HFF-Myc (cell line): ENCODE results near the gene SPOCD1.
"Not testable (repeated sequence)": the region's sequence is repeated elsewhere in the genome, so short reads cannot be mapped to it uniquely, and the experiment has no call there.

Experiments used
- DNase-seq: peaks from one replicate; pipeline ENCODE4 v3.0.0-alpha.2; 2011; ENCODE audit warnings: low read depth; ENCODE audit errors: extremely low read depth
- H3K4me3 ChIP-seq: replicated peaks from 2 replicates; pipeline ENCODE4 v1.5.1; 2011; ENCODE audit warnings: low read depth, mild to moderate bottlenecking, control low read depth, low read length
- CTCF ChIP-seq: IDR thresholded peaks from 2 replicates; pipeline ENCODE4 v1.5.1; 2012; ENCODE audit warnings: mild to moderate bottlenecking, low read depth, low read length, control low read depth; ENCODE audit errors: missing control alignments

SPOCD1 gene

GRCh38 chr1:31818206-31818605 is 2.4 kb upstream of the SPOCD1 start:
- no peak for TF ChIP-seq CTCF
- H3K4me3 ChIP-seq = no peak overlapping the region
- DNase-seq = no peak

GRCh38 chr1:31816947-31817346 is 1.1 kb upstream of the SPOCD1 start:
- H3K4me3 ChIP-seq, DNase-seq: not testable (repeated sequence)

GRCh38 chr1:31816501-31816900 is 679 bp upstream of the SPOCD1 start:
- not testable (repeated sequence) for DNase-seq, H3K4me3 ChIP-seq

- no peak for DNase-seq
- TF ChIP-seq CTCF = no peak
- no peak overlapping the region for H3K4me3 ChIP-seq
Measured at GRCh38 chr1:31815307-31815645, 546 bp downstream of the SPOCD1 start.

GRCh38 chr1:31814631-31815306 is 1.1 kb downstream of the SPOCD1 start:
- no peak for TF ChIP-seq CTCF
- no peak for DNase-seq
- no peak overlapping the region for H3K4me3 ChIP-seq

- no peak for DNase-seq
- TF ChIP-seq CTCF = no peak
- no peak overlapping the region for H3K4me3 ChIP-seq
Measured at GRCh38 chr1:31814041-31814511, 1.7 kb downstream of the SPOCD1 start.

- H3K4me3 ChIP-seq = no peak overlapping the region
- no peak for TF ChIP-seq CTCF
- no peak for DNase-seq
Measured at GRCh38 chr1:31812158-31812829, 3.5 kb downstream of the SPOCD1 start.

- DNase-seq = peak; percentile 45
- H3K4me3 ChIP-seq = no peak overlapping the region
- no peak for TF ChIP-seq CTCF
Measured at GRCh38 chr1:31811605-31812004, 4.2 kb downstream of the SPOCD1 start.
